Kidney tubule cell (primary cell): ENCODE results near the gene USP20.
A peak's percentile ranks its signal among the peaks of the same experiment; 100 is the strongest.

Experiments used
- DNase-seq: peaks from one replicate; pipeline ENCODE4 v3.0.0-alpha.2; 2018; ENCODE audit warnings: low spot score

Gene USP20

GRCh38 chr9:129857207-129857606 lies 21.9 kb downstream of the USP20 start:
- no peak for DNase-seq

- DNase-seq = no peak
These were observed 23.1 kb downstream of the USP20 start for GRCh38 chr9:129858167-129858962.

GRCh38 chr9:129860653-129861446 lies 25.6 kb downstream of the USP20 start:
- no peak for DNase-seq

GRCh38 chr9:129861447-129861827 lies 26.2 kb downstream of the USP20 start:
- DNase-seq = no peak

GRCh38 chr9:129863059-129863690 lies 27.9 kb downstream of the USP20 start:
- no peak for DNase-seq

GRCh38 chr9:129864991-129865647 lies 29.9 kb downstream of the USP20 start:
- DNase-seq = no peak

- no peak for DNase-seq
These were observed 30.5 kb downstream of the USP20 start for GRCh38 chr9:129865668-129866320.

- DNase-seq = no peak
These were observed 31.3 kb downstream of the USP20 start for GRCh38 chr9:129866394-129867135.

GRCh38 chr9:129867136-129868022 lies 32.1 kb downstream of the USP20 start:
- no peak for DNase-seq

GRCh38 chr9:129868023-129868871 lies 33.0 kb downstream of the USP20 start:
- DNase-seq = no peak

- peak; percentile 29 for DNase-seq
These were observed 33.7 kb downstream of the USP20 start for GRCh38 chr9:129868872-129869486.

- DNase-seq = no peak
These were observed 34.6 kb downstream of the USP20 start for GRCh38 chr9:129869585-129870501.

GRCh38 chr9:129871046-129871445 lies 35.8 kb downstream of the USP20 start:
- DNase-seq = no peak

GRCh38 chr9:129873563-129874190 lies 38.4 kb downstream of the USP20 start:
- no peak for DNase-seq

GRCh38 chr9:129874261-129875101 lies 39.2 kb downstream of the USP20 start:
- no peak for DNase-seq

- DNase-seq = no peak
These were observed 39.9 kb downstream of the USP20 start for GRCh38 chr9:129875181-129875611.
